Activated CD8-positive, alpha-beta T cell treated with anti-CD3 and anti-CD28 coated beads, Interleukin-2, amount 10 ng/mL, durations not matched to agents 7 days and 5 days (primary cell): ENCODE data around the gene DNAJB7. TPM values are rescaled to one million over a fixed set of nuclear protein-coding genes. Genes with fewer than 3 reads are reported as not detected.
"Not testable (repeated sequence)": the region's sequence is repeated elsewhere in the genome, so short reads cannot be mapped to it uniquely, and the experiment has no call there.

Experiments
- ATAC-seq: fragments of 150-1000 bp; cut with Tn5 transposase; one replicate; pipeline ENCODE4 v1.10.0; 2021; ENCODE audit warnings: moderate library complexity
- CTCF ChIA-PET: fragments of 350-600 bp; sonication (Branson Sonifier 250); formaldehyde crosslinking; loops from one replicate; lab custom pipeline; 2021; ENCODE audit warnings: antibody characterized with exemption; lab: Charles Lee
- POLR2A ChIA-PET: fragments of 350-600 bp; sonication (Branson Sonifier 250); formaldehyde crosslinking; loops from one replicate; lab custom pipeline; 2021; ENCODE audit warnings: antibody characterized with exemption; lab: Charles Lee
- DNase-seq: peaks from one replicate; pipeline ENCODE4 v3.0.0-alpha.2; 2020
- H3K27ac Mint-ChIP-seq: one replicate; pipeline ENCODE4 v1.8.0; 2021; ENCODE audit warnings: mild to moderate bottlenecking, mixed read lengths
- H3K27me3 Mint-ChIP-seq: one replicate; pipeline ENCODE4 v1.8.0; 2021; ENCODE audit warnings: low read depth, mixed read lengths
- H3K36me3 Mint-ChIP-seq: one replicate; pipeline ENCODE4 v1.8.0; 2021; ENCODE audit warnings: low read depth, mixed read lengths
- H3K4me1 Mint-ChIP-seq: one replicate; pipeline ENCODE4 v1.8.0; 2021; ENCODE audit warnings: low read depth, mixed read lengths
- H3K4me3 Mint-ChIP-seq: one replicate; pipeline ENCODE4 v1.8.0; 2021; ENCODE audit warnings: mild to moderate bottlenecking, mixed read lengths
- H3K9me3 Mint-ChIP-seq: one replicate; pipeline ENCODE4 v1.8.0; 2022; ENCODE audit warnings: mixed read lengths; ENCODE audit not compliant: insufficient read depth
- total RNA-seq, 2 experiments: library from RNA; stranded (reverse); gene quantifications; one replicate each; pipeline ENCODE4 v1.2.3, GENCODE V29; 2021

DNAJB7 gene
- total RNA-seq, 2 experiments from 2014 or later, result not detected

- POLR2A ChIA-PET, H3K36me3 Mint-ChIP-seq, H3K27ac Mint-ChIP-seq, H3K27me3 Mint-ChIP-seq, H3K9me3 Mint-ChIP-seq, H3K4me3 Mint-ChIP-seq, DNase-seq, ATAC-seq: not testable (repeated sequence)
- H3K4me1 Mint-ChIP-seq, result peaks cover 10% of the 10 kb centered on the region
- CTCF ChIA-PET, result interaction anchor here (1.6 to 2.5 kb wide), 2 partner anchors 8 to 185 kb away, joined by 3 to 8 read pairs; no protein-coding TSS in a partner anchor
Measured at GRCh38 chr22:40868379-40868778, 6.5 kb upstream of the DNAJB7 start.

GRCh38 chr22:40867109-40867508, 5.2 kb upstream of the DNAJB7 start:
- ChIA-PET POLR2A (interaction anchor here (1.4 kb wide), 1 partner anchor 10 kb away, joined by 6 read pairs; the partner anchor contains the start of genes ST13 and XPNPEP3), CTCF (interaction anchor here (1.4 to 2.5 kb wide), 5 partner anchors 9 to 370 kb away, joined by 3 to 8 read pairs (median 6); no protein-coding TSS in a partner anchor)
- no peak overlapping the region for H3K4me3 Mint-ChIP-seq
- H3K27ac Mint-ChIP-seq, result no peak overlapping the region
- H3K4me1 Mint-ChIP-seq, result peaks cover 10% of the 10 kb centered on the region
- ATAC-seq (no peak), DNase-seq (no peak)
- H3K36me3 Mint-ChIP-seq, result peaks cover 4% of the 10 kb centered on the region
- H3K27me3 Mint-ChIP-seq, result no peaks in the 10 kb centered on the region
- H3K9me3 Mint-ChIP-seq, result no peaks in the 10 kb centered on the region

GRCh38 chr22:40862537-40862936, 624 bp upstream of the DNAJB7 start:
- no peaks in the 10 kb centered on the region for H3K9me3 Mint-ChIP-seq
- peaks cover 25% of the 10 kb centered on the region for H3K4me1 Mint-ChIP-seq
- H3K36me3 Mint-ChIP-seq, result peaks cover 11% of the 10 kb centered on the region
- no peak overlapping the region for H3K4me3 Mint-ChIP-seq
- no peak overlapping the region for H3K27ac Mint-ChIP-seq
- H3K27me3 Mint-ChIP-seq, result no peaks in the 10 kb centered on the region
- ChIA-PET CTCF (interaction anchor here (1.1 to 2.0 kb wide), 2 partner anchors 60 to 179 kb away, joined by 3 to 8 read pairs; no protein-coding TSS in a partner anchor), POLR2A (no interaction called here)
- no peak for ATAC-seq
- DNase-seq, result no peak

- Mint-ChIP-seq H3K27ac (peak overlapping the region; percentile 100), H3K4me3 (peak overlapping the region; percentile 96), H3K9me3 (no peaks in the 10 kb centered on the region), H3K36me3 (peaks cover 20% of the 10 kb centered on the region), H3K4me1 (peaks cover 44% of the 10 kb centered on the region), H3K27me3 (no peaks in the 10 kb centered on the region)
- ChIA-PET CTCF (interaction anchor here (1.0 to 4.0 kb wide), 9 partner anchors 10 to 421 kb away, joined by 3 to 14 read pairs (median 6); no protein-coding TSS in a partner anchor), POLR2A (interaction anchor here (0.6 to 3.0 kb wide), 13 partner anchors 10 to 590 kb away, joined by 3 to 15 read pairs (median 4); partner anchors contain the start of gene SLC25A17)
- DNase-seq, result no peak
- ATAC-seq, result no peak
Measured at GRCh38 chr22:40857309-40857855, 4.5 kb downstream of the DNAJB7 start.

- Mint-ChIP-seq H3K9me3 (no peaks in the 10 kb centered on the region), H3K4me1 (peaks cover 48% of the 10 kb centered on the region), H3K36me3 (peaks cover 21% of the 10 kb centered on the region), H3K27ac (peak within 1 kb of the TSS; percentile 100), H3K27me3 (no peaks in the 10 kb centered on the region), H3K4me3 (peak within 1 kb of the TSS; percentile 96)
- ATAC-seq (peak; percentile 94), DNase-seq (peak; percentile 98)
- ChIA-PET POLR2A (interaction anchor here (0.6 to 3.0 kb wide), 15 partner anchors 8 to 590 kb away, joined by 3 to 15 read pairs (median 4); partner anchors contain the start of genes MRTFA and SLC25A17), CTCF (interaction anchor here (1.0 to 4.0 kb wide), 9 partner anchors 11 to 420 kb away, joined by 3 to 14 read pairs (median 6); no protein-coding TSS in a partner anchor)
Measured at GRCh38 chr22:40856513-40857308, 5.2 kb downstream of the DNAJB7 start, which contains the start of the genes ST13 and XPNPEP3. TSS of gene ST13 (minus strand) at chr22:40856639. CDS start at chr22:40856540, 99 bp downstream. TSS of gene XPNPEP3 (plus strand) at chr22:40857148. CDS start at chr22:40857182, 34 bp downstream.

GRCh38 chr22:40855979-40856512, 5.9 kb downstream of the DNAJB7 start:
- ATAC-seq (peak; percentile 28), DNase-seq (peak; percentile 53)
- H3K27ac Mint-ChIP-seq, result peak overlapping the region; percentile 100
- no peaks in the 10 kb centered on the region for H3K9me3 Mint-ChIP-seq
- peak overlapping the region; percentile 96 for H3K4me3 Mint-ChIP-seq
- CTCF ChIA-PET, result interaction anchor here (1.4 to 4.0 kb wide), 4 partner anchors 43 to 175 kb away, joined by 7 to 14 read pairs (median 12); no protein-coding TSS in a partner anchor
- POLR2A ChIA-PET, result interaction anchor here (0.8 to 3.0 kb wide), 7 partner anchors 8 to 591 kb away, joined by 3 to 15 read pairs (median 5); partner anchors contain the start of genes MRTFA and SLC25A17
- H3K4me1 Mint-ChIP-seq, result peaks cover 52% of the 10 kb centered on the region
- H3K27me3 Mint-ChIP-seq, result no peaks in the 10 kb centered on the region
- peaks cover 21% of the 10 kb centered on the region for H3K36me3 Mint-ChIP-seq

- H3K36me3 Mint-ChIP-seq, result peaks cover 18% of the 10 kb centered on the region
- ATAC-seq, result no peak
- no peaks in the 10 kb centered on the region for H3K27me3 Mint-ChIP-seq
- H3K27ac Mint-ChIP-seq, result peak overlapping the region; percentile 67
- no peak for DNase-seq
- H3K9me3 Mint-ChIP-seq, result no peaks in the 10 kb centered on the region
- ChIA-PET CTCF (interaction anchor here (0.9 to 2.3 kb wide), 5 partner anchors 20 to 172 kb away, joined by 3 to 10 read pairs (median 4); partner anchors contain the start of gene SLC25A17), POLR2A (interaction anchor here (3.0 kb wide), 1 partner anchor 36 kb away, joined by 15 read pairs; the partner anchor contains the start of gene SLC25A17)
- H3K4me3 Mint-ChIP-seq, result peak overlapping the region; percentile 96
- peaks cover 53% of the 10 kb centered on the region for H3K4me1 Mint-ChIP-seq
Measured at GRCh38 chr22:40855071-40855978, 6.6 kb downstream of the DNAJB7 start.

GRCh38 chr22:40853961-40854360, 8.0 kb downstream of the DNAJB7 start:
- peaks cover 26% of the 10 kb centered on the region for H3K36me3 Mint-ChIP-seq
- ChIA-PET POLR2A (no interaction called here), CTCF (interaction anchor here (1.0 to 2.1 kb wide), 4 partner anchors 19 to 171 kb away, joined by 3 to 7 read pairs (median 6); partner anchors contain the start of gene SLC25A17)
- no peak overlapping the region for H3K4me3 Mint-ChIP-seq
- ATAC-seq (no peak), DNase-seq (no peak)
- no peaks in the 10 kb centered on the region for H3K9me3 Mint-ChIP-seq
- no peaks in the 10 kb centered on the region for H3K27me3 Mint-ChIP-seq
- peak overlapping the region; percentile 32 for H3K27ac Mint-ChIP-seq
- peaks cover 50% of the 10 kb centered on the region for H3K4me1 Mint-ChIP-seq

- ChIA-PET CTCF (interaction anchor here (0.8 to 2.1 kb wide), 3 partner anchors 46 to 384 kb away, joined by 3 to 7 read pairs (median 7); no protein-coding TSS in a partner anchor), POLR2A (interaction anchor here (0.6 to 0.7 kb wide), 2 partner anchors 9 to 238 kb away, joined by 3 to 7 read pairs; no protein-coding TSS in a partner anchor)
- Mint-ChIP-seq H3K9me3 (no peaks in the 10 kb centered on the region), H3K36me3 (peaks cover 28% of the 10 kb centered on the region), H3K27me3 (no peaks in the 10 kb centered on the region), H3K4me3 (no peak overlapping the region), H3K27ac (no peak overlapping the region), H3K4me1 (peaks cover 45% of the 10 kb centered on the region)
- DNase-seq (no peak), ATAC-seq (no peak)
Measured at GRCh38 chr22:40853333-40853732, 8.6 kb downstream of the DNAJB7 start.

- DNase-seq, H3K27me3 Mint-ChIP-seq, H3K27ac Mint-ChIP-seq, POLR2A ChIA-PET, H3K4me3 Mint-ChIP-seq, ATAC-seq, CTCF ChIA-PET, H3K9me3 Mint-ChIP-seq, H3K4me1 Mint-ChIP-seq: not testable (repeated sequence)
- peaks cover 46% of the 10 kb centered on the region for H3K36me3 Mint-ChIP-seq
Measured at GRCh38 chr22:40845816-40846215, 16.1 kb downstream of the DNAJB7 start.
